ENCODE data around the gene PNMA1. TPM values are rescaled to one million over a fixed set of nuclear protein-coding genes. Genes with fewer than 3 reads are reported as not detected.

PNMA1 gene
- total RNA-seq, 4 donors from 2014 or later, result 12.6 to 58.0 (median 39.4) TPM

DNA sequence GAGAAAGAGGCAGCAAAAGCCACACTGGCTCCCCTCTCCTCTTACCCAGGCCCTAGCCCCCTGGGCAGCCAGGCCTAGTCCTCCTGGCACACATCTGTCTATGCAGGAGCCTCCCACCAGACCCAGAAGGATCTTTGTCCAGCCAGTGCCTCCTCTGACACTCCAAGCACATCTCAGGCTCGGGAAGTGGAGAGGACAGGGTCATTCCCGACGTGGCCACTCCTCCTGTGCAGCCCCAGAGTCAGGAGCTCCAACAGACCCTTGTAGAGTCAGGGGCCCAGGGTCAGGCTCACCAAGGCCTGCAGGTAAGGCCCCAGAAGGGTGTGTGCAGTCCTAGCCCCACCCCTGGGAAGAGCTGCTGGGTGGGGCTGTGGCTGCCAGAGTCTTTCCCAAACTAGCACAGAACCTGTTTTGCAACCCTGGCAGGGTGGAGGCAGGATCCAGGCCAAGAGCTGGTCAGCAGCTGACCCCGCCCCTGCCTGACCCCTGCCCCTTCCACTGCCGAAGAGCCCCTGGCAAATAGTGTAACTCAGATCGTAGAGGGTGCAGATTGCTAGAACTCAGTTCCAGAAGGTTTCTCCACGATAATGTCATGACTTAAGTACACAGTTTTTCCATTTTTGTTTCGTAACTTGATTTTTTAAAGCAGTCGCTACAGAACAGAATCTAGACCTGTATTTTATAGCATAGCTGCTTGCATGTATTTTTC lies 26.6 kb upstream of the PNMA1 start:
- Histone ChIP-seq H3K27me3 (no peaks in the 10 kb centered on the region), H3K9me3 (no peaks in the 10 kb centered on the region), H3K36me3 (no peaks in the 10 kb centered on the region), H3K27ac (peak overlapping the region; percentile 89 to 92), H3K4me3 (peak overlapping the region; percentile 2 to 38), H3K4me1 (peaks cover 49 to 60% of the 10 kb centered on the region in 2 donors)
- TF ChIP-seq POLR2A (IDR thresholded peaks at IDR 0.05), result no peak
- TF ChIP-seq, protein P1, sequence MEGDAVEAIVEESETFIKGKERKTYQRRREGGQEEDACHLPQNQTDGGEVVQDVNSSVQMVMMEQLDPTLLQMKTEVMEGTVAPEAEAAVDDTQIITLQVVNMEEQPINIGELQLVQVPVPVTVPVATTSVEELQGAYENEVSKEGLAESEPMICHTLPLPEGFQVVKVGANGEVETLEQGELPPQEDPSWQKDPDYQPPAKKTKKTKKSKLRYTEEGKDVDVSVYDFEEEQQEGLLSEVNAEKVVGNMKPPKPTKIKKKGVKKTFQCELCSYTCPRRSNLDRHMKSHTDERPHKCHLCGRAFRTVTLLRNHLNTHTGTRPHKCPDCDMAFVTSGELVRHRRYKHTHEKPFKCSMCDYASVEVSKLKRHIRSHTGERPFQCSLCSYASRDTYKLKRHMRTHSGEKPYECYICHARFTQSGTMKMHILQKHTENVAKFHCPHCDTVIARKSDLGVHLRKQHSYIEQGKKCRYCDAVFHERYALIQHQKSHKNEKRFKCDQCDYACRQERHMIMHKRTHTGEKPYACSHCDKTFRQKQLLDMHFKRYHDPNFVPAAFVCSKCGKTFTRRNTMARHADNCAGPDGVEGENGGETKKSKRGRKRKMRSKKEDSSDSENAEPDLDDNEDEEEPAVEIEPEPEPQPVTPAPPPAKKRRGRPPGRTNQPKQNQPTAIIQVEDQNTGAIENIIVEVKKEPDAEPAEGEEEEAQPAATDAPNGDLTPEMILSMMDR (IDR thresholded peaks at IDR 0.05), result no peak
- intact Hi-C loops (cut with DNase I; ENCODE audit: low total_unique reads), result no loop called here
- DNase-seq, result peak; percentile 84 to 87

DNA sequence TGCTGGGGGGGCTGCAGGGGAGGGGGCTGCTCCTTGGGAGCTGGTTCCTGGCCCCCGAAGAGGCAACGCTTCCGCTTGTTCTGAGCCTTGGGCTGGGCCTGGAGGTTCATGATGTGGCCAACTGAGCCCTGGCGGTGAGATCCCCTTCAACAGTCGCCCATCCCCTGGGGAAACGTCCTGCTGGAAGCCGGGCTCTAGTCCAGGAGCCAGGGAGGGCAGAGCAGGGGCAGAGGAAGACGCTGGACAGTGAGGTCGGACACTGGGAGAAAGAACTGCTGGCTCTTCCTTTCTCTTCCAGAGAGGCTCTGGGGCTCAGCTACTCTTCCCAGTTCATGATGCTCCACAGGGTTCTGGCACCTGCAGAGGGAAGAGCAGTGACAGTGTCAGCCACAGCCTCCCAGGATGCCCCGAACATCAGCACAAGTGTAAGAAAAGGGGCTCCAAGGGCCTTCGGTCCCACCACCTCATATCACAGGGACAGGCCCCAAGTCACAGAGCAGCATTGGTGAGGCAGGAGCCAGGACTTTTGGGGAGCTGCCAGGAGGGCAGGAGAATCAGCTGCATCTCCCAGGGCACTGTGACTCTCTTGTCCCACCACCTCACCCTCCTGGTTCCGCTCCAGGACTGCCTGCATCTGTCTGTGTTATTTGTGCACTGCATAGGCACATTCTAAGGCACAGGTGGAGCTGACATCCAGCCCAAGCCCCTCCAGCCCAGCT lies 25.9 kb upstream of the PNMA1 start:
- no peak for DNase-seq
- Histone ChIP-seq H3K36me3 (no peaks in the 10 kb centered on the region), H3K9me3 (no peaks in the 10 kb centered on the region), H3K27ac (peak overlapping the region; percentile 89 to 92), H3K4me3 (no peak overlapping the region), H3K27me3 (no peaks in the 10 kb centered on the region), H3K4me1 (peaks cover 44 to 53% of the 10 kb centered on the region in 2 donors)
- TF ChIP-seq, protein P1 (IDR thresholded peaks at IDR 0.05), result no peak
- no peak for TF ChIP-seq POLR2A (IDR thresholded peaks at IDR 0.05)
- intact Hi-C loops (cut with DNase I; ENCODE audit: low total_unique reads), result no loop called here

DNA sequence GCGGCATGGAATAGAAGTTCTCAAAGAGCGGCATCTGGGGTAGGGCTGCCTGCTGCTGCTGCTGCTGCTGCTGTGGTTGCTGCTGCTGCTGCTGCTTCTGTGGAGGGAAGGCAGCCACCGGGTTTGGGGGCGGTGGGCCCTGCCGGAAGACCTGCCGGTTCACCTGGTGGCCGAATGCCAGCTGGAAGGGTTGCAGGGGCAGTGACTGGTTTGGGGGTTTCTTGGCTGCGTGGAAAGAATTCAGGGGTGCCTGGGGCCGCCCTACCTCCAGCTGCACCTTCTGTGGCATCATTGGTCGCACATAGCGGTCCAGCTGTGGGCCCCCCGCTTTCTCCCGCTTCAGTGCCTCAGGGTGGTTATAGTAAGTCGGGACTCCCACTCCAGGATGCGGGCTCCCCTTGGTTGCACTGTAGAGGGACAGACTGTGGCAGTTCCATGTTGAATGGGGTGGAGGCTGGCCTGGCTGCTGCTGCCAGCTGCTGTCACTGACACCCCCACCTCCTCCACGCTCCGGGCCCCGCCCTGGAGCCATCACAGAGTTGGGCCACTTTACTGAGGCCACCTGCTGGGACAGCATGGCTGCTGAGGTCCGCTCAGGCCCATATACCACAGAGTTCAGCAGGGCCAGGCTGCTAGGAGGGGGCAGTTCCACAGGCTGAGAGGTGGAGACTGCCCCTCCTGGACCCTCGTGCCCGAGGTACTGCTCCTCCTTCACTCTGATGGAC lies 25.2 kb upstream of the PNMA1 start:
- Histone ChIP-seq H3K4me3 (no peak overlapping the region), H3K36me3 (no peaks in the 10 kb centered on the region), H3K4me1 (peaks cover 36 to 50% of the 10 kb centered on the region in 2 donors), H3K27ac (peak overlapping the region; percentile 89 to 92), H3K27me3 (no peaks in the 10 kb centered on the region), H3K9me3 (no peaks in the 10 kb centered on the region)
- intact Hi-C loops (cut with DNase I; ENCODE audit: low total_unique reads), result no loop called here
- DNase-seq, result no peak
- TF ChIP-seq, protein P1 (IDR thresholded peaks at IDR 0.05), result no peak
- TF ChIP-seq POLR2A (IDR thresholded peaks at IDR 0.05), result no peak

DNA sequence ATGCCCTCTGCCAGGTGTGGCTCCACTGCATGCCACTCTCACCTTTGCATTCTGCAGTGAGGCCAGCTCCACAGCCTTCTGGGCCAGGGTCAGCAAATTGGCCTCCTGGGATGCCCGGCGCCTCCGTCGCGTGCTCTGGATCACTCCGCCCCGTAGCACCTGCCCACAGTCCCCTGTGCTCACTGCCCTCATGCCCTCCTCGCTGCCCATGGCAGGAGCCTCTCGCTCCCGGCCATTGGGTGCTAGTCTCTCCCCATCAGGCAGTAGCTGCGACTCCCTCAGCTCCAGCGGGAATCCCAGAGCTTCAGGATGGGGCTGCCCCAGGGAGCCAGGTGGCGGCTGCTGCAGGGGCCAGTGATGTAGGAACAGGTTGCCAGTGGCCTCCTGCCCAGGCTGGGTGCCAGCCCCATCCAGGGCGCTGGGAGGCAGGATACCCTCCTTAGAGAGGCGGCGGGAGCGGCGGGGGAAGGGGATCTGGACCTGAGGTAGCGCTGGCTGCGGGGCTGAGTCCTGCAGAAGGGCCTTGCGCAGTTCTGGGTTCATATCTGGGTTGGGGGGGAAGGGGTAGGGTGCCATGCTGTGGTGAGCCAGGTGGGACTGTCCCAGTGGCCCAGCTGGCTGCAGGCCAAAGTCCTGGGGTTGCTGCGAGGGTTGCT lies 24.5 kb upstream of the PNMA1 start:
- no peak overlapping the region for H3K4me3 ChIP-seq
- H3K36me3 ChIP-seq, result no peaks in the 10 kb centered on the region
- peaks cover 31 to 43% of the 10 kb centered on the region in 2 donors for H3K4me1 ChIP-seq
- peak overlapping the region; percentile 89 to 92 for H3K27ac ChIP-seq
- DNase-seq, result no peak
- no peak for TF ChIP-seq POLR2A (IDR thresholded peaks at IDR 0.05)
- TF ChIP-seq, protein P1 (IDR thresholded peaks at IDR 0.05), result no peak
- intact Hi-C loops (cut with DNase I; ENCODE audit: low total_unique reads), result no loop called here
- no peaks in the 10 kb centered on the region for H3K9me3 ChIP-seq
- H3K27me3 ChIP-seq, result no peaks in the 10 kb centered on the region
